HG02623 (cell line): ENCODE data around the gene MYL5.
"Not testable (repeated sequence)": the region's sequence is repeated elsewhere in the genome, so short reads cannot be mapped to it uniquely, and the experiment has no call there.

Experiments
- ATAC-seq: cut with Tn5 transposase; IDR thresholded peaks from one replicate; pipeline ENCODE4 v1.9.1; 2021; ENCODE audit warnings: moderate library complexity; ENCODE audit not compliant: unreplicated experiment

The MYL5 gene

DNA sequence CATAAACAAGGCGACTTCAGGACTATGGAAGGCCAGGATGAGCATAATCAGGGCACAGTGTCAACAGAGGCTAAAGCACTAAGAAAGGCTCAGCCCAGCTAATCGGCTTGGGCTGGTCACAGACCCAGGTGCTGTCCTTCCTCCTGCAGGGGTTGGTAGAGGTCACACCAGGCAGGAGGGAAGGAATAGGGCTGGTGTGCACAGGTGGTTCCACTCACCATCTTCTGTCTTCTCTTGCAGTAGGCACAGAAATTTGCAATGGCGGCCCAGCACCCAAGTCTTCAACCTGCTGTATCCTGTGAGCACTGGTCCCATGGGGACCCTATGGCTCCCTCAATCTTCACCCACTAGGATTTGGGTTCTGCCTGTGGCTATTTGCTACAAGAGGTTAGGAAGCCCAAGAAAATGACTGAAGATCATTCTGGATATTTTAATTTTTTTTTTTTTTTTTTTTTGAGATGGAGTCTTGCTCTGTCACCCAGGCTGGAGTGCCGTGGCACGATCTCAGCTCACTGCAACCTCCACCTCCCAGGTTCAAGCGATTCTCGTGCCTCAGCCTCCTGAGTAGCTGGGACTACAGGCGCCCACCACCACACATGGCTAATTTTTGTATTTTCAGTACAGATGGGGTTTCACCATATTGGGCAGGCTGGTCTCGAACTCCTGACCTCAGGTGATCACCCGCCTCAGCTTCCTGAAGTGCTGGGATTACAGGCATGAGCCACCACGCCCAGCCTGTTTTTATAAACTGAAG lies 4.4 kb upstream of the MYL5 start:
- ATAC-seq, result not testable (repeated sequence)

DNA sequence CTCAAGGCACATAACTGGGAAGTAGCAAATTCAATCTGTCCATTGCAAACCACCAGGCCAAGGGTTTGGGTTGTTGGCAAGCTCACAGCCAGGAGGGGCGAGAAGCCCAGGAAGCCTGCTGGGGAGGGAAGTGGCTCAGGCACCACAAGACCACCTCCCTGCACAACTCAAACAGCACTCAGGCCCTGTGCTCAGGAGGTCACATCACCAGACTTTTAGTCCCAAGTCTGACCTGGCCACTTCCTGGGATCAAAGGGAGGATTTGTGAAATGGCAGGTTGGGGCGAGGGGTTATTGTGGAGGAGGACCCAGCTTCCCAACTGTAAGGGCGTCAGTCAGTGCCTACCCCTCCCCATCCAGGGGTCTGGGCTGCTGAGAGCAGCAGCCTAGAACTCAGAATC lies 2.6 kb upstream of the MYL5 start:
- ATAC-seq, result no peak

DNA sequence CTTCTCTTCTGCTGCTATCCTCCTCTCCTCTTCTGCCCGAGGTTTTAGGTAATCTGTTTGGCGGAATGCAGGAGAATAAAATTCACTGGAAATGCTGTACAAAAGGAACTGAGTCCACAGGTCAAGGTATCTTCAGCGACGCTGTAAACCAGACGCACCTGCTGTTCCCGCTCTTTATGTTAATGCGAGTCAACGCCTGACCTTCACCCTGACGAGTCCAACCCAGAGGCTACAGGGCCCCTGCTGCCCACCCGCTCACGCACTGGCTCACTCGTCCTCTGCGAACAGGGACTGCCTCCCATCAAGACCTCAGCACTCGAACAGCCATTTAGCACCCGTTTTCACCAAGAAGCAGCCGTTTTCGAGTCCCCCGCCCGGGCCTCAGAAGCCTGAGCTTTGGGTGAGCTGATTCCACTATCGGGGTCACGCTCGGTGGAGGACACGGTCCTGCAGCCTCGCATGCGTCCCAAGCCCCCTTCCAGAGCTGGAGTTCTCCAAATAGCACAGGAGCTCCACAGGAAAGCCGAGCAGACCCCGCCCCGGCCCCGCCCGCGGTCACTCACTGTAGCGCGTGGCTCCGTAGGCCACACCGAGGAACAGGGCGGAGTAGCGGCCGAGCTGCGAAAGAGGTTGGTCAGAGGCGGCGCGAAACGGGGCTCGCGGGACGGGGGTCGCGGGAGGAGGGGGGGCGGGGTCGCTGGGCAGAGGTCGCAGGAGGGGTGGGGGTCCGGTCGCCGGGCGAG lies 822 bp upstream of the MYL5 start:
- ATAC-seq, result no peak

DNA sequence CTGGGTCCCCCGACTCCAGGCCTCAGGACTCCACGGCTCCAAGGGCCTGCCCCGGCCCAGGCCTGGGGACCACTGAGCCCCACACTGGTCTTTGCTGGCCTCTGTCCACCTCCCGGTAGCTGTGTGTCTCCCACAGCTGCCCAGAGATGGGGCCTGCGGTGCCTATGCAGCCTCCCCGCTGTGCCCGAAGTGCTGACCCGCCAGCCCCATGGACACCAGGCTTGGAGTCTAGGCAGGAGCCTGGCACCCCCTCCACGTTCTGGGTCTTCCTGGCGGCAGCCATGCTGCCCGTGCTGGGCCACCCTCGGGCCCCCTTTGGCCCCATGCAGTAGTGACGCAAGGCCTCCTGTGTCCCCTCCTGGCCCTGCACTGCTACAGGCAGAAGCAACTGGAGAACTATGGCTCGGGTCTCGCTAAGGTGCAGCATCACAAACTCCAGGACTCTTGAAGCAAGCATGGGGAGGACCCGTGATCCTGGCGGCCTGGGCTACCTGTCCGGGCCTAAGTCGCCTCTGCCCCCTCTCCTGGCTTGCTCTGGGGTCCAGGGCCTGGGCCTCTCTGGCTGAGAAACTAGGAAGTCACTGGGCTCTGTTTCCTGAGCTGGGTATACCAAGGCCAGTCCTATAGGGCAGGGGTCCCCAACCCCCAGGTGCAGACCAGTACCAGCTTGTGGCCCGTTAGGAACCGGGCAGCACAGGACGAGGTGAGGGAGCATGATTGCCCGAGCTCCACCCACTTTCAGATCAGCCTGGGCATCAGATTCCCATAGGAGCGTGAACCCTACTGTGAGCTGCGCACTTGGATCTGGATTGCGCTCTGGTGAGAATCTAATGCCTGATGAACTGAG lies 917 bp downstream of the MYL5 start:
- ATAC-seq, result no peak

DNA sequence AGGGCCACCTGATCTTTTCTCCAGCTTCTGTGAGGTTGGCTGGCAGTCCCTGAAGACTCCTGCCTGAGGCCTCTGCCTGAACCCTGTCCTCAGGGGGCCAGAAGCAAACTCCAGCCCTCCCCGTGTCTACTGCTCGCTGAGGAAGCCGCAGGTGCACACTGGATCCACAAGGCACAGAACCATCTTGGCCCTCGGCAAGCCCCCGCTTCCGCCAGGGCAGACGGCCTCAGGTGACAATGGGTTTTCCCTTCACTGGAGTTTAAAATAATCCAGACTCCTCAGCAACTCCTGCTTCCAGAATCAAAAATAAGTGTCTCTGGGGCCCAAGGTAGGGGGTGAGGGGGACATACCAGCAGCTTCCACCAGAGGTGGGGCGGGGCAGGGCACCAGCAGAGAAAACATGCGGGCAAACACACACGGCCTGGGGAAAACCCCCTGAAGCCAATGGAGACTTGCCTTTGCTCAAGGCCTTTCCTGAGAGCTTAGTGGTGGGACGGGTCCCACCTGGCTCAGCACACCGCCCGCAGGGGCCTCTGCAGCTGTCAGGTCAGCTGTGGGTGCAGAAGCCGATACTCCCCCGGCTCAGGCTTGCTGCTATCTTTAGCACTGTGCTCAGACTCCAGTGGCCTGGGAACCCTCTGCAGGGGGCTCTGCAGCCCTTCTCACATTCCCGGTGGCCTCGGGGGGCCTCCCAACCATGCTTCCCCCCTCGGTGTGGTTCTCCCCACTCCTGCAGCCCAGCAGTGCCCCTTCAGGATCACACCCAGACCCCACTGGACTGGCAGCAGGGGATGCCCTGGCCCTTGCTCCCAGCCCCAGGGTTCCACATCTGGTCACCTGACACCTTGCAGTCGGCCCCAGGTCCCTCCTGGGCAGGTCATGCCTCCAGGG lies 1.9 kb downstream of the MYL5 start:
- peak; percentile 20 for ATAC-seq

DNA sequence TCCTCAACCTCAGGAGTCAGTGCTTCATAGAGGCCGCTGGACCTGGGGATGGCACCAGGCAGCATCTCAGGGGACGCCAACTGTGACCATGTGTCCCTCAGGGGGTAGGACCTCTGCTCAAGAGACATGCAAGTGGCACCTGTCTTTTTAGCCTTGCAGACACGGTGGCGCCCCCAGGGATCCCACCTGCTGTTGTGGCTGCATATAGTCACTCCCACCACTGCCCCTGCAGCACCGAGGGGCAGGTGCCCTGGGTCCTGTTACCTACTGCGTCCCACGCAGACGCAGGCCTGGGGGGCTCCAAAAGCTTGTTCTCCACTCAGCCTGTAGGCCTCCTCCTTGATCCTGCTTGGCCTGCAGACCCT lies 2.5 kb downstream of the MYL5 start:
- ATAC-seq, result no peak

DNA sequence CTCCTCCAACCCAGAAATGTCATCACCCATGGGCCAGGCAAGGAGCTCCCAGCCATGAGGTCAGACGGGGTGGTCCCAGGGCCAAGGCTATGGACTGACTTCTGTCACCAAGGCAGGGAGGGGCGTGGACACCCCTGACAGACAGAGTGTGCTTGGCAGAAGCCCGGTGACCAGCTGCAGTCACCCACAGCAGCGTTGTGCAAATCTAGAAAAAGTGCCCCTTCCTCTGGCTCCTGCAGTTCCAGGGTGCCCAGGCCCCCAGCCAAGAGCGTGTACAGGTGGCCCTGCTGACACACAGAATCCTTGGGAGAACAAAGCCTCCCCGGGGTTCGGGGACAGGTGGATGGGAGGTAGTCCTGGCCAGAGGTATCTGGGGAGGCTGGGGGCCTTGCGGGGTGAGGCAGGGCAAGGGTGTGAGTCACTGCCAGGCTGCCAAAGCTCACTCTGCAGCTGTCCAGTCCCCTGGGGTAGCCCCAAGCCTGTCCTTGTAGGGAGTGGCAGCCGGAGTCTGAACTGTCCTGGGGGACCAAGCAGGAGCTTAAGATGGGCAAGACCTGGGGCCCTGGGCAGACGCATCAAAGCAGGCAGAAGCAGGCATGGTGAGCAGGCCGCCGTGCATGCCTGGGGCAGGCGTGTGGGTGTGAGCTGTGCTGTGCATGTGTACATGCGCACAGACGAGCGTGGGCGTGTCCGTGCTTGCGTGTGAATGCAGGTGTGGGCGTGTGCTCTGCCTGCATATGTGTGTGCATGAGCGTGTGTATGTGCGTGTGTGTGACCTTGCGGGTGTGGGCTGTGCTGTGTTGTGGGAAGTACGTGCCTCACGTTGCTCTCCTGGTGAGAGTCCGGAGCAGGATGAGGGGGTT lies 3.3 kb downstream of the MYL5 start:
- no peak for ATAC-seq

DNA sequence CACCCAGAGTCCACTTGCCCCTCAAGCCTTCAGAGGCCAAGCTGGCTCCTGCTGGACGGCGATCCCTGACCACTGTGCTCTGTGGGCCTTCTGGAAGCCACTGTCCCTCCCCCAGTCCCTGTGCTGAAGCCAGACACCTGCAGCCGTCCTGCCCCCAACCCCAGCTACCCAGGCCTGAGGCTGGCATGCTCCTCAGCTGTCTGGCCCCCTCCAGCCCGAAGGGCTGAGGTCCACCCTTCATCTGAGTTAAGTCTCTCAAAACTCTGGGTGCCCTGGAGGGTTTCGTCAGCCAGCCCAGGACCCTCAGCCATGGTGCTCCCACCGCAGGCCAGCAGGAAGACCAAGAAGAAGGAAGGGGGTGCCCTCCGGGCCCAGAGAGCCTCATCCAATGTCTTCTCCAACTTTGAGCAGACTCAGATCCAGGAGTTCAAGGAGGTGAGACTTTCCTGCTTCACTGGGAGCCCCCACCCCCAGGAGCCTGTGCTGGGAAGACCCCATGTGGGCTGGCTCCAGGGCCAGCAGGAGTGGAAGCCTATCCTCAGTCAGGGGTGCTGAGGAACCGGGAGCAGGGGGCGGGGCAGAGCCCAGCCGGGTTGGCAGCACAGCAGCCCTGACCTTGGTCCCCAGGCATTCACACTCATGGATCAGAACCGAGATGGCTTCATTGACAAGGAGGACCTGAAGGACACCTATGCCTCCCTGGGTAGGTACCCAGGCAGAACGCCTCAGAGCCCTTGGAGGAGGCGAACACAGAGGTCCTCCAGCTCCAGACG lies 4.2 kb downstream of the MYL5 start:
- ATAC-seq, result no peak

DNA sequence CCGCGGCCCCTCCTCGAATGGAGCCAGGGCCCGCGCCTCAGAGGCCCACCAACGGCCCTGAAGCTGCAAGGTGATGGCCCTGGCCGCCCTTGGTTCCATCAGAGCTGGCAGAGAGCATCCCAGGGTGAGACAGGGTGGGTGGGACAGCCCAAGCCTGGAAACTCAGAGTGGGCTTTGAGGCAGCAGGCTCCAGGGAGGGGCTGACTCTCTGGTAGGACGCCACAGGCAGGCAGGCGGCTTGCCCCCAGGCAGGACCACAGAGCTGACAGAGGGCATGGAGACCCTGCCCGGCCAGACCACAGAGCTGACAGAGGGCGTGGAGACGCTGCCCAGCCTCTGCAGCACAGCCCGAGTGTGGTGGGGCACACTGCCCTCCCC lies 4.8 kb downstream of the MYL5 start:
- ATAC-seq, result no peak

DNA sequence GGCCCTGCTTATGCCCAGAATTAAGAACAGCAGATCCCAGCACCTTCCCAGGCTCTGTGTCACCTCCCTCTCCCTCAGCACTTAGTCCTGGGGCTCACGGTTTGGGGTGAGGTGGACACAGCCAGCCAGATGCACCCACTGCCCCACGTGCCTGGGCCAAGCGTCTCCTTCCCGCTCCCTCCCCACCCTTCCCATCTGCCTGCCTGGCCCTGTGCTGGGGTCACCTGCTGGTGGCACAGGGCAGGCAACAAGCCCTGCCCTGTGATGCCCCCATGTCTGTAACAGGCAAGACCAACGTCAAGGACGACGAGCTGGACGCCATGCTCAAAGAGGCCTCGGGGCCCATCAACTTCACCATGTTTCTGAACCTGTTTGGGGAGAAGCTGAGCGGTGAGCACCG lies 5.3 kb downstream of the MYL5 start:
- ATAC-seq, result no peak

DNA sequence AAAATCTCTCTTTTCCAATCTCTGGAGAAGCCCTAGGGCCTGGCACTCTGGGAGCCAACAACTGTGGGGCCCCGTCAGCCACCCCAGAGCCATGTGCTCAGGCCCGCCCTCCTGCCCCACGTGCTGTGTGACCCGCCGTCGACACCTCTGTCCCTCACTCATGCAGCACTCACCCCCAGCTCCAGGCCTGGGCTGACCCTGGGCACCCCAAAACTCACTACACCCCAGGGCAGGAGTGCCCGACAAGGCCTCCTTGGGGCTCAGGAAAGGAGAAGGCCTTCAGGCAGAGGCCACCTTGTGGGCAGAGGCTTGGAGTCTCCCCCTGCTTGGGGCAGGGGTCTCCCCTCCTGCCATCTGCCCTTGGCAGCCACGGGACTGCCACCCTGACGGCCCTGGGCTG lies 5.7 kb downstream of the MYL5 start:
- ATAC-seq, result no peak

DNA sequence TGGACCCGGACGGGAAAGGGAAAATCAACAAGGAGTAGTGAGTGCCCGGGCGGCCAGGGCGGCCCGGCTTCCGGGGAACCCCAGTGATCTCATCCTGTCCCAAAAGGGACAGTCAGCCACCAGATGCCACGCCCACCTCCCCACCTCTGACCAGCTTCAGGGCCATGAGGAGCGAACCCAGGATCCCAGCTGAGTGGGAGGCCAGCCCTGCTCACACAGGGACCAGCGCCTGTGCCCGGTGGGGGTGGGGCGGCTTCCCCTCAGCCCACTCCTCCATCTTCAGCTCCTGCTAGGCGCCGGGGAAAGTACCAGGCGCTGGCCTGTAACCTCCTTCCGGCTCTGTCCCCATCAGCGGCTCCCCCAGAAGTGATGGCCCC lies 6.2 kb downstream of the MYL5 start:
- no peak for ATAC-seq

DNA sequence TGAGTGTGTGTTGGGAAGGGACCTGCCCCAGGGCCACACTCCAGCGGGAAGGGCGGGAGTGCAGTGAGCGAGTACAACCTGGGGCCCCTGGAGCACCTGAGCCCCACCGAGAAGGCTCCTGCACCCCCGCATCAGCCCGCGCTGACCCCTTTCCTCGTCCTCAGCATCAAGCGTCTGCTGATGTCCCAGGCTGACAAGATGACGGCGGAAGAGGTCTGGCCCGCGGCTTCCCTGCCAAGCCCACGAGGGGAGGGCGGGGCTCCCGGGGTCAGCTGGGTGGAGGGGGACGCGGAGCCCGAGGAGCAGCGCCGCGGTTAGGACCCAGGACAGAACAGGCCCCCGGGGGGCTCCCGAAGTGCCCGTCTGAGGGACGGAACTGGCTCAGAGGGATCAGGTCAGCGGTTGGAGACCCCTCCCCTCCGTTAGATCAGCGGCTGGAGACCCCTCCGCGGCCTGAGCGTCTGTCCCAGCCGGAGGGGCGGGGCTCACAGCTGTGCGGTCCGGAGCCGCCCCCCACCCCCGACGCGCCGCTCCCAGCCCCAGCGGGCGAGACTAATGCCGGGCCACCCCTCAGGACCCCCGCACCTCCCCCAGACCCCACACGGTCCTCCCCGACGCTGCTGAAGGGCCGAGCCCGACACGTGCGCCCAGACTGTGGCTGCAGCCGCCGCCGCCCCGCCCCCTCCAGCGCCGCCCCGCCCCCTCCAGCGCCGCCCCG lies 6.7 kb downstream of the MYL5 start:
- no peak for ATAC-seq

DNA sequence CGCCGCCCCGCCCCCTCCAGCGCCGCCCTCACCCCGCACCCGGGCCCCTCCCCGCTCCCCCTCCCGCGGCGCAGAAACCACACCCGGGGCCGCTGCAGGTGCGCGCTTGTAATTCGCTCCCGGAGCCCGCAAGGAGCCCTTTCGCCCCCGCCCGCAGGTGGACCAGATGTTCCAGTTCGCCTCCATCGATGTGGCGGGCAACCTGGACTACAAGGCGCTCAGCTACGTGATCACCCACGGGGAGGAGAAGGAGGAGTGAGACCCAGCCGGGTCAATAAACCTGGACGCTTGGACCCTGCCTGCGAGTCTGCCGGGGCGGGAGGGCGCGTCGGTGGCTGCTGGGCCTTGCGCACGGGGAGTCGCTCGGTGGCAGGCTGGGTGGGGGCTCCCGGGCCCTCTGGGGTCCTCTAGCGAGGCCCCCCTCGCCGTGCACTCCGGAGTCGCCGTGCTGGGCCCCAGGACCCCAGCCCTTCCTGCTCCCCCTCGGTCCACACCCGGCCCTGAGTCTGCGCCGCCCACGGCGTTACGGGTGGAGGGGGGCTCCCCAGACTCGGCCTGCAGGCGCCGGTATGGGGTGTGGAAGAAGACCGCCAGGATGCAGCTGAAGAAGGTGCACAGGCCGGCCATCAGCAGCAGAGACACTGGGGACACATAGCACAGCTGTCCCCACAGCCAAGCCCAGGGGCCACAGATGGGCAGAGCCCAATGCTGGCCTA lies 7.6 kb downstream of the MYL5 start:
- ATAC-seq, result no peak

DNA sequence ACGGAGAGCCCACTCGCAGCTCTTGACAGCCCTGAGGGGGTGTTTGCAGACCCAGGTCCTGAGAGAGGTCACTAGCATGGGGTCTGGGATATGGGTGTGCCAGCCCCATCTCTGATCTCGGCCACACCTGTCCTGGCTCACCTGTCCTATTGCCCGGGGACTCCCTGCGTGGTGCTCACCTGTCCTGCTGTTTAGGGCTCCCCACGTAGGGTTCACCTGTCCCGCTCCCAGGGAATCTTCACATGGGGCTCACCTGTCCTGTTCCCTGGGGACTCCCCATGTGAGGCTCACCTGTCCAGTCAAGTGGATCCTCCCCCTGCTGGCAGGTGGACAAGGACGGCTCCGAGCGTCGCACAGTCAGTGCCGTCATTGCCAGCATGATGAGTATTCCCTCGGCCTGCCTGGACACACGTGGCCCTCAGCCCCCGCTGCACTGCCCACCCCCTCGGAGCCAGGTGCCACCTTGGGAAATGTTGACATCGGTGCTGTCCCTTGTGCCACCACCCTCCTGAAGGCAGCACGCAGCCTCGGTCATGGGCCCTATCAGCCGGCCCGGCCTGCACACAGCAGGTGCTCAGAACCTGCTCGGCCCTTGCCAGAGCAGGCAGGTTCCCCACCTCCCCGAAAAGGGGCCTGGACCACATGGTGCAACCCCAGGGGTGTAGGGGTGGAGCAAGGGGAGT lies 8.3 kb downstream of the MYL5 start:
- ATAC-seq, result no peak

DNA sequence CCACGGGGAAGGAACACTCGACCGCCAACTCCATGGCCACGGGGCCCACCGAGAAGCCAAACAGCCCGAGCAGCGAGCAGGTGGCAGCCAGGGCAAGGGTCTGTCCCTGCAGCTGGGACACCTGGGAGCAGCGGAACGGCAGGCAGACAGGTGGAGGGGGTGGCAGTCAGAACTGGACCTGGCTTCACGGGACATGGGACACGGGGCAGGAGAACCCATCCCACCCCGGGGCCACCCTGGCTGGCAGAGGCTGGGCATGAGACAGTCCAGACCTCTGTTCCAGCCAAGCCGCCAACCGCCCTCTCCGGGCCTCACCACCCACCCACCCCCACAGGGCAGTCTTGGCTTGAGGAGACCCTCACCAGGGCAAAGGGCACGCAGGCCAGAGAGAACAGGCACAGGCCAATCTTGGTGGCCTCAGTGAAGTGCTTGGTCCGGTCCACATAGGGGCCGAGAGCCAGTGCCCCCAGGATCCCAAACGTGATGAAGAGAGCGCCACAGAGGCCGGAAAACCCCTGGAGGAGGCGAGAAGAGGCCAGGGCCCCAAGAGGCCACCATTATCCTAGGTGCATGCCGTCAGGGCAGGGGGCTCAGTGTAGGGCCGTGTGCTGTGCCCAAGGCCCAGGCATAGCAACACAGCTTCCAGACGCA lies 9.0 kb downstream of the MYL5 start:
- ATAC-seq, result no peak
